Activated CD8-positive, alpha-beta memory T cell treated with anti-CD3 and anti-CD28 coated beads for 1 hour (primary cell): Measurements from ENCODE around the gene MORN1.

ENCODE experiments used
- DNase-seq, 2 donors: peaks; one replicate each; pipeline ENCODE4 v3.0.0-alpha.2; 2020; ENCODE audit warnings: low read depth in 1 of 2; ENCODE audit errors: extremely low read depth in 1 of 2

MORN1 gene

DNA sequence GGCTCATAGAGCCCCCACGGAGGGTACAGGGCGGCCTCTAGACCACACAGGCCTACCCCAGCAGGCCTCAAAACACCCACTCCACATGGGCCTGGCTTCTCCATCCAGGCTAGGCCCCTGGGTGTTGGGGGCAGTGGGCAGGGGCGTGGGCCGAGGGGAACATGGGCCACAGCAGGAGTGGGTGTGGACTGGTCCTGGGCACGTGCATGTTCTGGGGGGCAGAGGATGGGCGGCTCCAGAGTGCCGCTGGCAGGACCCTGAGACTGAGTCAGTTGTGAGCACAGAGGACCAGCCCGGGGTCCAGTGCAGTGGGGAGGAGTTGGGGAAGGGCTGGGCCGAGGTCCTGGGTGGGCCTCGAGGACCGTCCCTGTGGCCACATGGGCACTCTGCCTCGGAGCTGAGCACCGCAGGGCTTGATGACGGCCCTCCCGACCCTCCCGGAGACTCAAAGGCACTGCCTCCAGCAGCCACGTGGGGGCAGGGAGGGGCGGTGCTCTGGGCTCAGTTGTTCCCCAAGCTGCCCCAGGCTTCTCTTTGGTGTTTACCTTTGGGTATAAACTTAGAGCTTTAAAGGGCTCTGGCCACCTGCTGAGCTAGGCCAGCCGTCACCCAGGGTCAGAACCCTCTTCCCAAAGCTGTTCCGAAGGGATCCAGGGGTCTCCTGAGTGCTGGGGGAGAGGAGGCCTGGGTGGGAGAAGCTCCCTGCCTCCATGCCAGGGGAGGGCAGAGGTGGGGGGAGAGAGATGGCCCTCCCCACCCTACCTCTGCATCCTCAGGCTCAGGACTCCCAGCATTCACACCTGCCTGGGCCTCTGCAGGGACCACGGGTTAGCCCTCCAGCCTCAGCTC lies 79.9 kb downstream of the MORN1 start:
- DNase-seq = peak; percentile 40 to 49

DNA sequence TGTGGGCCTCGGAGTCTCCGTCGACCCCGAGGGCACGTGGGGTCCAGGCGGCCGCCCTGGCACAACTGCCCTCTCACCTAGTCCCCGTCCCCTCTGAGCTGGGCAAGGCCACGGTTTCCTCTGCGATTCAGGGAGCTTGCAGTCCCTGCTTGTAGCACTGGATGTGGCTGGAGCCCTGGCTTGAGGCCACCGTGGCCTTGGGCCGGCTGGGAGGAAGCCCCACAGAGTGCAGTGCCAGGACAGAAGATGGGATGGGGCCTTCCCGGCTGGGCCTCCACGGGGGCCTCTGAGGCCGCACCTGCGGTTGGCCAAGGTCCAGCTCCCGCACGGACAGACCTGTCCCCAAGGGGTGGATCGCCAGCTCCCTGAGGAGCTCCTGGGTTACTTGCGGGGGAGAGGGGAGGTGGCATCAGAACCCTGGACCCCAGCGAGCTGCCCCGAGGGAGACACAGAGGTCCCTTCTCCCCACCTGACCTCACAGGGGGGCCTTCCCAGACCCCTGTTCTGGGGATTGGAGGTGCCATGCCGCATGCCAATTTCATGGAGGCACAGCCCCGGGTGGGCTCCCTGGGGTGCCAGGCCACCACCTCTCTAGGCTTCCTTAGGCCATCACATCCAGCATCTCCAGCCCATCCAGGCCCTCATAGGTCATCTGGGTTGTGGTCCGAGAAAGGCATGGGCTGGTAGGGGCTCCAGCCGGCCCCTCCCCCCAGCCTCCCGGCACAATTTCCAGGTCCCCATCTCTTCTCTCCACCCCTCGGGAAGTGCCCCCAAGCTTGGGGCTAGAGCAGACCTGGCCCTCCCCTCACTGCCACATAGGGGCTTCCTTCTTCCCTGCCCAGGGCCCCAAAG lies 80.8 kb downstream of the MORN1 start:
- DNase-seq = no peak

DNA sequence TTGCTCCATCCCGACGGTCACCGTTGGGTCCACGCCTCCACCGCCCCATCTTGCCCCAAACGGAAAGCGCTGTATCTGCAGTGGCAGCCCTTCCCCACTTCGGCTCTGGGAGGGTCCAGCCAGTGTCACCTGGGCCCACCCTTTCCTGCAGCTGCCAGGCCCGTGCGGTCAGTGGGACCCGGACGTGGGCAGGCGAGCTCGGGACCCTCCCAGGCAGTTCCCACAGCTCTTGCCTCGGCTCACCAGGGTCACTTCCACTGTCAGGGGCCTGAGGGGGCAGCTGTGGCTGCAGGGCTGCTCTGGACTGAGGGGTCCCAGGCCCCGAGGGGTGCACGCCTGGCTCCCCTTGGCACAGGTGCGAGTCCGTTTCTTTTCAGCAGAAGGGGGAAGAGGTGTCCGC lies 82.5 kb downstream of the MORN1 start:
- no peak for DNase-seq

- no peak for DNase-seq
Observed at GRCh38 chr1:2307972-2308371, 83.4 kb downstream of the MORN1 start.

DNA sequence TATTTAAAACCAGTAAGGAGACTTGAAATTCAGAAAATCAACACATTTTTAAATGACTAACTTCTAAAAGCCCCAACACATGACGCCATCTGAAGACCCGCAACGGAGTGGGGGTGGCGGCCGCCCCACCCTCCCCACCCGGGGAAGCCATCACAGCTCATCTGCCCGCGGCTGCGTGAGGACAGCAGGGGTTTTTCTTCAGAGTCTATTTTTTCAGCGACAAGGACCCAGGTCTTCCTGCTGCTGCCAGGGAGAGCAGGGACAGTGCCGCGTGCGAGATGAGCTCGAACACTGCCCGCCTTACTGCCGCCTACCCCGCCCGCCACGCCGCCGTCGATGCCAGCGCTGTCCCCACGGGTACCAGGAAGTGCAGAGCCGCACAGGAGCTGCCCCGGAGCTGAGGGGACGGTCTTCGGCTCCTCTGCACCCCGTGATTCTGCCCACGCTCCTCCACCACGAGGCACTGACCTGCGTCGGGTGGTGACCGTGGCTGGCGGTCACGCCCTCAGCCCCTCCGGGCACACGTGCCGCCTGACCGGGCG lies 84.2 kb downstream of the MORN1 start:
- DNase-seq = no peak

- no peak for DNase-seq
Observed at GRCh38 chr1:2306151-2306978, 85.0 kb downstream of the MORN1 start.

DNA sequence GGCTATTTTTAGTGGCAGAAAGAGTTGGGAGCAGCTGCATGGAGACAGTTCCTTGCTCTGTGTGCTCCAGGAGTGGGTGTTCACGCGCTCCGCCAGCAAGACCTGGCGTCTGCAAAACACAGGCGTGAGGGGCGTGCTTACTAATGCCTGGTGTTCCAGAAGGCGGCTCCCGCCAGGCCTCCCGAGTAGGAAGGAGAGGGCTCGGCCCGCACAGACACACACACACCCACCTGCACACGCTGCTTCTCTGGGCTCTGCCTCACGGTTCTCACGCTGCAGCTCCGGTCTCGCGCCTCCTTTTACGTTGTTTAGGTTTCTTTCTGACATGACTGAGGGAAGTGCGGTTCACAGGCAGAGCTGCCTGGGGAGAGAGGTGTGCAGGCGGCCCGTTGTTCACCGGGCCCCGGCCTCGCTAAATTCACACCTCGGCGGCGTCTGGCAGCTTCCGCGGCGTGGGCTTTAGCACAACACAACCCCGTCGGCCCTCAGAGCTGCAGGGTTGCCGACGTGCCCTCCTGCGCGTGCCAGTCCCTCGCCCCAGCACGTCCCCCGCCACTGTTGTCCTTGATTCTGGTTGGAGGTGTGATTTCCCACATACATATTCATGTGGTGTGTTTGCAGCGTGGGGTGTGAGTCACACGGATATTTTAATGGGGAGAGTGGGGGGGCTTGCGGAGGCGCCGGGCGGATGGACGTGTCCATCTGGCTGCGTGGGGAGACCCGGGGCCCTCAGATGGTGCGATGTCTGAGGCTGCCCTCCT lies 86.3 kb downstream of the MORN1 start:
- DNase-seq = no peak

- no peak for DNase-seq
Observed at GRCh38 chr1:2304282-2304681, 87.1 kb downstream of the MORN1 start.

GRCh38 chr1:2303781-2304180 lies 87.6 kb downstream of the MORN1 start:
- no peak for DNase-seq

DNA sequence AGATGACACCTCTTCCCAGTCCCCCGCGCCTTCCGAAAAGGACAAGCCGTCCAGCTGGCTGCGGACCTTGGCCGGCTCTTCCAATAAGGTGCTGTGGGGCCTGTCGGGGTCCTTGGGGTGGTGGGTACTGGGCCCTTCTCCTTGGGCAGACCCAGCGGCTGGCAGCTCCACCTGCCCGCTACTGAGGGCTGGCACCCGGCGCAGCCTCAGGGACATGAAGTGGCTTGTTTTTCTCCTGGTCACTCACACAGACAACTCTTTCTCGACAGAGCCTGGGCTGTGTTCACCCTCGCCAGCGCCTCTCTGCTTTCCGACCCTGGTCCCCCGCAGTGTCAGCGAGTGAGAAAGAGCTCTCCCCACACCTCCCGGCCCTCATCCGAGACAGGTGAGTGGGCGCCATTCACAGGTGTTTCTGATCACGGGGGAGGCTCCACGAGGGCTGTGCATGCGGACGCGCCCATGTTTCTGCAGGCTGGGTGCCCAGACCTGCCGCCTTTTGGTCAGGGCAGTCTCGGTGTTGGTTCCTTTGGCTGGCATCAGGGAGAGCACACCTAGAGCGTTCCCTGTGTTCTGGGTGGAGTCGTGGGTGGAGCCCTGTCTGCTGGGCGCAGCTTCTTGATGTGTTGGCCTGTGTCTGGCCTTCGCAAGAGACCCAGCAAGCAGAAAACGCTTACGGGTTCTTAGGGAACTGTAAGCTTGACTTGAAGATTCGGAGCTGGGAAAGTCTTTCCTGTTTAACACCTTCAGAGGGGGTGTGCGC lies 88.2 kb downstream of the MORN1 start:
- no peak for DNase-seq

DNA sequence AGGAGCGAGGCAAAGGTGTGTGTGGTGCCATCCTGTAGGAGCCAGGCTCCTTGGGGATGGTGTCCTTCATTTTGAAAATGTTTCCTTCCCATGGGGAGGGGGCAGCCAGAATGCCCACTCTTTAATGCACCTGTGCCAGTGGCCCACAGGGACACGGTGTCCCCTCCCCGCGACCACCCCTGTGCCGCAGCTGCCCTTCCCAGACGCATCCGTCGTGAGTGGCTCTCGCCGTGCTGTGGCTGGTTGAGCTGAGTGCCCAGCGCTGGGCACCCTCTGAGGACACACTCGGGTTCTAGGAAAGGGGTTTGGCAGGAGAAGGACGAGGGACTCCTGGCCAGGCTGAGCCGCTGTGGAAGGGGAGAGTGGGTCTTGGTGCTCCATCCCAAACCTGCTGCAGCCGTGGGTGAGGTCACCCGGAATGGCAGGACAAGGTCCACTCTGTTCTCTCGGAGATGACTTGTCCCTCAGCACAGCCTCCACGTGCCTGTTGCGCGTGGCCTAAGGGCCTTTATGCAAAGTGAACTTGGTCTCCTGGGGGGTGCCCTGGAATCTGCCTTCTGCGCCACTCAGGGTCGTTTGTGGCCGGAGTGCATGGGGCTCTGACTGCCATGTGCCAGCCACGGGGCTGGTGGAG lies 88.9 kb downstream of the MORN1 start:
- DNase-seq = no peak

DNA sequence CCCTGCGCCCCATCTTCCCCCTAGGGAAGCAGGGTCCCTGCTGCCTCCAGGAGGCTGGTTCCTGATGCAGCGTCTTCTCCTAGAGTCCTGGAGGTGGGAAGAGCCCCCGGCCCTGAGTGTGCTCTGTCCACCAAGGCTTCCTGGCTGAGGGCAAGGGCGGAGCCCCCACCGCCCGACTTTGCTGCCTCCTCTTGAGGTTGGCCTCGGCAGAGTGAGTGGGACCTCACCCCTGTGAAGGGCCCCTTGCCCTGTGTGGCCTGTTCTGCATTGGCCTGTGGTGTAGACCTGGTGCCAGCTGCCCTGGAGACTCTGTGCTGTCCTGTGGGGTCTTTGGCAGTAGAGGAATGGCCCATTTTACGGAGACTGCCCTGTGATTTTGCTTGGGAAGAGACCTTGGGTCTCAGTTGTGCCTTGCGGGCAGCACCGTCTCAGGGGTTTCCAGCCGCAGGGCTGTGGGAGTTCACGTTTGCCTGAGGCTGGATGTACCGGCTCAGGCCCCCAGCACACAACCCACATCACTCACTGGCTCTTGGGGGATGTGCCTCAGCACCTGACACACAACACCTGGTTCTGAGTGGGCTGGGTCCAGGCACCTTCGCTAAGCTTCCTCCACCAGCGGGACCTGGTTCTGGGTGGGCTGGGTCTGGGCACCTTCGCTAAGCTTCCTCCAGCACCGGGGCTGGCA lies 89.6 kb downstream of the MORN1 start:
- DNase-seq = no peak

- DNase-seq = peak; percentile 83 to 97
Observed at GRCh38 chr1:2300851-2301606, 90.3 kb downstream of the MORN1 start.

DNA sequence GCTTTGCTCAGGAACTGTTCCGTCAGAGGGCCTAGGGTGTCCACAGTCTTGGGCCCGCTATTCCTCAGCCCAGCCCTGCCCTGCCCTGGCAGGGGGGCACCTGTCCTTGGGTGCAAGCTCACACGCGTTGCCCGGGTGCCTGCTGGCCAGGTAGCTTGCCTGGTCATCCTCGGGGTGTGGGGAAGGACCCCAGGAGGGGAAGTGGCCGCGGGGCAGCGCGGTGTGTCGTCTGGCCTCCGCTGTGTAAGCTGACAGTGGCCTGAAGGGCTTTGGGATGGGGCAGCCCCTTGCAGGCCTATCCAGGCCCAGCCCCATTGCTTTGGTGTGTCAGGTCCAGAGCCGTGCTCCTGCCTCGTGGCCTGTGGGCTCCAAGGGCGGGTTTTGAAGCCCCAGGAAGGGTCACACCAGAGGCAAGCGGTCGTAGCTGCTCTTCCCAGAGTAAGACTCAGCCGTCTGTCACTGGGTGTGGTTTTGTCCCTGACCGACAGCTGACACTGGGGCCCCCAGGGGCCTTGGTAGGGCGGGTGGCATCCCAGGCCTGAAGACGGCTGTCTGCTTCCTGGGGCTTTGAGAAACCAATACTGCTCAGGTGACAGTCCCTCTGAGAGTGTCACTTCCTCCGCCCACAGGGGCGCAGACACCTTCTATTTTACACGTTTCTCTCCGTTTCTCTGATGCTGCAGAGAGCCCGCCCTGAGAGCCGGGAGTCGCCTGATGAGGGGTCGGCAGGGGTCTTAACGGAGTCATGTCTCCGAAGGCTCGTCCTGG lies 91.2 kb downstream of the MORN1 start:
- DNase-seq = peak; percentile 58 to 61

- no peak for DNase-seq
Observed at GRCh38 chr1:2299131-2299627, 92.2 kb downstream of the MORN1 start.

- DNase-seq = no peak
Observed at GRCh38 chr1:2298685-2299084, 92.7 kb downstream of the MORN1 start.
